HG03045 (cell line): Measurements from ENCODE around the gene SUSD2.

ENCODE experiments used
- ATAC-seq: cut with Tn5 transposase; IDR thresholded peaks from one replicate; pipeline ENCODE4 v1.9.1; 2021; ENCODE audit warnings: mild to moderate bottlenecking, moderate library complexity; ENCODE audit not compliant: unreplicated experiment

The SUSD2 gene

GRCh38 chr22:24153353-24153752 is 27.9 kb upstream of the SUSD2 start:
- no peak for ATAC-seq

DNA sequence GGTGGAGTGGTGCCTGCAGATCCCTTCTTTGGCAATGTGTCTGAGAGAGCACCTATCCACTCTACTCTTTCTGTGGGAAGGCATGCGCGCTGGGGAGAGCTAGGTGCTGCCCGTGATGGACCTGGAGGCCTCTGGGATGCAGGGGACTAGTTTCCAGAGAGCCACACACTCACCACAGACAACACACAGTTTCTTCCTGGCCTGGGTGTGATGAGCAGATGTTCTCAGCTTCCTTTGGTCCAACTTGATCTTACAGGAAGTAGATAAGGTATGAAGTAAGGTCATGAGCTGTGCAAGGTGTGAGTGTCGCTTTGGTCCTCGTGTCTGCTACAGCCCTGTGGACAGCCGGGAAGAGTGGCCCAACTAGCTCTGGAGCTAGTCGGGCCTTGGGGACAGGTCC is 27.3 kb upstream of the SUSD2 start:
- no peak for ATAC-seq

DNA sequence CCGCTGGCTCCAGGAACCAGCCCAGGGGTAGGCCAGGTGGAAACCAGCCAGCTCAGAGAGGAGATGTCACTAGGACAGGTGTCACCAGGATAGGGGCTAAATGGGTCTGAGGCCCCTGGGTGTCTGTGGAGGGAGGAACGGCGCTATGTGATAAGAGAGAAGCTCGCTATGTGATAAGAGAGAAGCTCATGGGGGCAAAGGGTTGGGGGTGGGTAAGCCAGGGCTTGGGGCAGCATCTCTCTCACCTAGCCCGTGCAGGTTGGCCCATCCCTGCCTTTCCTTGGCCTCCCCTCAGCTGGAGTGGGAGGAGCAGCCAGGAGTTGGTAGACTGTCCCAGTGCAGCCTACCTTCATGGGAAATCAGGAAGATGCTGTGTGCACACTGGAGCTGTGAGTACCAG is 26.5 kb upstream of the SUSD2 start:
- ATAC-seq = no peak

DNA sequence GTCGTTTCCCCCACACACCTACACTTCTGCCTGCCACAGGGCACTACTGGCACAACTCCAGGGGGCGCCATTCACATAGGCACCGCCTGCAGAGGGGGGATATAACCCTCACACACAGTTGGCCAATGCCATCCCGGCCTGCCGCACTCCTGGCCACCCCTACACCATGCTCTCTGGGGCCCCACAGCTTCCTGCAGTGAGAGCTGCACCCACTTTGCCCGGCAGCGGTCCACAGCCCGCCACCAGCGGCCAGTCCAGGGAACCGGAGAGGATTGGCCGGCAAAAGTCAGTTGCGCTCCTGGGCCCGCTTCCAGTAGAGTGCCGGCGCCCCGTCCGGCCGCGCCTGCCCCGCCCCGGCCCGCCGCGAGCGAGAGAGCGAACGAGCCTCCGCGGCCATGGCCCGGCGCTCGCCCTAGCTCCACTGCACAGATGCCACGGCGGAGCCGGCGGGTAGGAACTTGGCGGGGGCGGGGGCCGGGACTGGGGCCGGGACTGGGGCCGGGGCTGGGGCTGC is 25.6 kb upstream of the SUSD2 start:
- peak; percentile 34 for ATAC-seq

DNA sequence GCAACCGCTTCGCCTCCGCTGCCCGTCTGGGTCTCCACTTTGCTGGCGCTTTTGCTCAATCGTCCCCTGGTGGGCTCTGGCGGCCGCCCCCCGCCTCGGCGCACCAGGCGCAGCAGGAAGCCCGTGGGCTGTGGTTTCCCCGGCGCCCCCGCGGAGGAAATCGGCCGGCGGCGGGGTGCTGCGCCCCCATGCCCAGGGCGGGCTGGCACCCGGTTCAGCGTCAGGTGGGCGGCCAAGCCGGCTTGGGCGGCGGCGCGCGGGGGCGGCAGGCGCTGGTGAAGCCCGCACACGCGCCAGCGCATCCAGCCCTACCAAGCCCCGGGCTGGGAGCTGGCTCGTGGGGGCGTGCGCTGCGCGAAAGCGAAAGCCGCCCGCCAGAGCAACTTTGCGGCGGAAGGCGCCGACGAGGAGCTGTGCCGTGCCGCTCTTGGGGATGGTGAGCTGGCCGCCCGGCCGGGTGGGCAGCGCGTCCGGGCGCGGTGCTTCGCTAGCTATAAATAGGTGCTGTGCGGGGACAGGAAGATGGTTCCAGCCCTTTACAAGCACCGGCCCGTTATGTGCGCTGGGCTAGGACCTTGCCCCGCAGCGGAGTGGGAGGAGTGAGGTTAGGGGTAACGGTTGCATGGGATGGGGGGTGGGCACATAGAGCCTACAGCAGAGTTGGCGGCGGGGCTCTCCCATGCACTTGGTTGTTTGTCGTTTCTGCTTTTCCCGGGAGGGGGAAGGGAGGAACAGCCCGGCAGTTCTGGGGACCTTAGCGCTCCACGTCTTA is 25.0 kb upstream of the SUSD2 start:
- peak; percentile 44 for ATAC-seq

DNA sequence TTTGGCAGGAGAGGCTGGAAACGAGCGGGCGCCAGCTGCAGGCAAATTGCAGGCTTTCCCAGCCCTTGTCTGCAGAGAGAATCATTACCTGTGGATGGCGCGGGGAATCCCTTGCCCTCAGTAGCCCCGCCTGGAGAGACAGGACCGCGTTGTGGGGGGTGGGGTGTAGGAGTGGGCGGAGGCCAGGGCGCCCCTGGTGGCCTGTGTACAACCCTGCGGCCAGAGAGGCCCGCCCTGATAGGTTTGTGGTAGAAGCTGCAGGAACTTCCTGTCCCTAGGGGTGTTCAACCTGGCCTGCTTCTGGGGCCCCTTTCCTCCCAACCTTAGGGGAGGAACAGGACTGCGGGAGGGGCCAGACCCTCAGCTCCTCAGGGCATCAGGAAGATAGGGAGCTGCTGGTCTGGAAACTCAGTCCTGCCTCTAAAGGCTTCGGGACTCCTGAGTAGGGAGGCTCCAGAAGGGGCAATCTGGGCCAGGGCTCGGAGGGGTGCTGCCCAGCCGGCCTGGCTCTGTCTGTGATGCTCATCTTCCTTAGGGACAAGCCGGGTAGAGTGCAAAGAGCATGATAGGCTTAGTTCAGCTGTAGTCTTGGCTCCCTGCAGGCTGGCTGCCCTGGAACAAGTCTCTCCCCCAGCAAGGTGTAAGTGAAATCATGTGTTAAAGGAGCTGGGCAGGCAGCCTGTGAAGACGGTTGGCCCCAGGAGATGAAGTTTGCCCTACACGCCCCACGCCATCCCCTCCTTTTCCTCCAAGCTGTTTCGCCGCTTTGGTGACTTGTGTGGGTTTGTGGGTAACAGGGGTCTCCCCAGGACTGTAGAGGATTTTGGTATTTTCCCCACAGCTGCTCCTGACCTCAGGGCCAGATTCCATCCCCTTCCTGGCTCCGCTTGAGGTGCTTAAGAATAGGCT is 24.1 kb upstream of the SUSD2 start:
- ATAC-seq = peak; percentile 74

GRCh38 chr22:24157822-24158135 is 23.5 kb upstream of the SUSD2 start:
- ATAC-seq = no peak

- ATAC-seq = no peak
Measured at GRCh38 chr22:24159650-24160049, 21.6 kb upstream of the SUSD2 start.

- no peak for ATAC-seq
Measured at GRCh38 chr22:24160546-24160945, 20.7 kb upstream of the SUSD2 start.

GRCh38 chr22:24161485-24161884 is 19.8 kb upstream of the SUSD2 start:
- ATAC-seq = no peak

GRCh38 chr22:24161909-24162308 is 19.4 kb upstream of the SUSD2 start:
- ATAC-seq = no peak

- no peak for ATAC-seq
Measured at GRCh38 chr22:24162436-24162835, 18.9 kb upstream of the SUSD2 start.

GRCh38 chr22:24164243-24164642 is 17.0 kb upstream of the SUSD2 start:
- no peak for ATAC-seq

- ATAC-seq = no peak
Measured at GRCh38 chr22:24164940-24165339, 16.3 kb upstream of the SUSD2 start.

DNA sequence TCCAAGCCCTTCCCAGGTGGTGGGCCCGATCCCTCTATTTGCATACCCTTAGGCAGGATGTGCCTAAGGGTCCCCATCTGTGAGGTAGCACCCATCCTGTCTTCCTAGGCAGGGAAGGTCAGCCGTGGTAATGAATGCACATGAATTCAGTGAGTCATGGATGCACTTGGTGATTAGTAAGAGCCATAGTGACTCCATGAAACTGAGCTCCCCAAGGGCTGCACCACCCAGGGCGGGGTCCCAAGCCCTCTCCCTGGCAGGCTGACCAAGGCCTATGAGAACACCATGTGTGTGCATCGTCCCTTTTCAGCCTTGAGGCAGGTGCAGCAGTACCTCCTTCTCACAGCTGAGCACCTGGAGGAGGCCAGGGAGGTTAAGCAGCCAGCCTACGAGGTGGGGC is 15.6 kb upstream of the SUSD2 start:
- ATAC-seq = no peak

- ATAC-seq = no peak
Measured at GRCh38 chr22:24166811-24167210, 14.5 kb upstream of the SUSD2 start.

DNA sequence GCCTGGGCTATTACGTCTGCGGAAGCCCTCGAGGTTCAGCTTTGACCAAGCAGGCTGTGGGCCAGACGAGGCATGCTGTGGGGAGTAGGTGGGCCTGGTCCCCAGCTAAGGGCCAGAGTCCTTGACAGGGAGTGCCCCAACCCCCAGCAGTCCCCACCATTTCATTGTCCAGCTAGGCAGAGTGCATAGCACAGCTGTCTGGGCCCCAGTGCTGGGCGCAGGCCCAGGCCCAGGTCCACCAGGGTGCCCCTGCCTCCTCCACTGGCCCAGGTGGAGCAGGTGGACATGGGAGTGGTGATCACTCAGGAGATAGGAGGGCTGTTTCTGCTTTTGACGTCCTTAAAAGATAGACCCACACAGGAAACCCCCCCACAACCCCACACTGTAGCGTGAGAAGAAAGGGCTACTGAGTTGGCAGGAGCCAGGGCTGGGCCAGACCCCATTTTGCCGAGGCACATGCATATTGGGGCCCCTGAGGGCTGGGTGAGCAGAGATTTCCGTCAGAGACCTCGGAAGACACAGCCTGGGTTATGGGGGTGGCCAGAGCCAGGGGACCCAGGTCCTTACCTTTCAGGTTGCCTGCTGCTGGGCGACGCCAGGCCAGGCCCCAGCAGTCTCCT is 11.7 kb upstream of the SUSD2 start:
- ATAC-seq = no peak

GRCh38 chr22:24170188-24170587 is 11.1 kb upstream of the SUSD2 start:
- no peak for ATAC-seq

GRCh38 chr22:24170632-24171031 is 10.7 kb upstream of the SUSD2 start:
- no peak for ATAC-seq

GRCh38 chr22:24171822-24172221 is 9.5 kb upstream of the SUSD2 start:
- no peak for ATAC-seq

DNA sequence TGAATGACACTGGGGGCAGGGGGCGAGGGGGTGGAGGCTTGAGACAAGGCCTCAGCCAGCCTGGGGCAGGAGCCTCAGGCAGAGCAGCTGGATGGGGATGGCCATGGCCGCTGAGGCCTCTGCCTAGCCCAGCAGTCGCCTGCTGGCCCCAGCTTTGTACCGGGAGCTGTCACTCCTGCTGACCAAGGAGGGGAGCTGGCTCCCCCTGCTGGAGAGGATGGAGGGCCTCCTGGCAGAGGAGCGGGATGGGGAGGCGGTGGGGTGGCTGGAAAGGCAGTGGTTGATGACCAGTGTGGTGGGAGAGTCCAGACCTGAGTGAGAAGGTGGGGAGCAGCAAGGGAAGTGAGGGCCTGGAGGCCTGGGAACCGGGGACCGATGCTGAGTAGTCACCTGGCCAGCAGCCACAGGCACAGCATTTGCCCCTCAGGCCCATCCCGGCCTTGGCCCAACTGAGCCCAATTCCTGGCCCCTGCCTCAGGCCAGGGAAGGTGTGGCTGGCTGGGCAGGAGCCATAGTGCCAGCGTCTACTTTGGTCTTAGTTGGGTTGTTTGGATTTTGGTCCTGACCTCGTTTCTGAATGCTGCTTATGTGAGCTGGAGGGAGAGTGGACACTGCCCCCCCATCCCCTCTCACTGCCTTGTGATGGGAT is 6.0 kb upstream of the SUSD2 start:
- no peak for ATAC-seq
